ENCODE measurements around the gene GHSR. TPM values are rescaled to one million over a fixed set of nuclear protein-coding genes. Genes with fewer than 3 reads are reported as not detected.

The GHSR gene
- total RNA-seq, 1 donor from 2014 or later: not detected

GRCh38 chr3:172444821-172445220 is 3.4 kb downstream of the GHSR start:
- DNase-seq (no peak), ATAC-seq (ENCODE audit: poor library complexity) (no peak)
- intact Hi-C loops (cut with DNase I): no loop called here

GRCh38 chr3:172442606-172443005 is 5.7 kb downstream of the GHSR start:
- ATAC-seq (ENCODE audit: poor library complexity): no peak
- intact Hi-C loops (cut with DNase I): no loop called here
- no peak for DNase-seq

- DNase-seq (no peak), ATAC-seq (ENCODE audit: poor library complexity) (no peak)
- intact Hi-C loops (cut with DNase I): no loop called here
These were observed 6.7 kb downstream of the GHSR start for GRCh38 chr3:172441581-172441980.

GRCh38 chr3:172438186-172438585 is 10.1 kb downstream of the GHSR start:
- no peak for DNase-seq
- ATAC-seq (ENCODE audit: poor library complexity): no peak
- intact Hi-C loops (cut with DNase I): no loop called here

- ATAC-seq (ENCODE audit: poor library complexity) (no peak), DNase-seq (no peak)
- intact Hi-C loops (cut with DNase I): no loop called here
These were observed 10.5 kb downstream of the GHSR start for GRCh38 chr3:172437713-172438112.

GRCh38 chr3:172415323-172415722 is 32.9 kb downstream of the GHSR start:
- DNase-seq (no peak), ATAC-seq (ENCODE audit: poor library complexity) (no peak)
- intact Hi-C loops (cut with DNase I): no loop called here

- ATAC-seq (ENCODE audit: poor library complexity): no peak
- DNase-seq: no peak
- intact Hi-C loops (cut with DNase I): loop anchor here (5.0 kb wide), 1 partner anchor 51 kb away; no protein-coding TSS in a partner anchor
These were observed 36.7 kb downstream of the GHSR start for GRCh38 chr3:172411478-172411947.

- intact Hi-C loops (cut with DNase I): loop anchor here (5.0 kb wide), 1 partner anchor 51 kb away; no protein-coding TSS in a partner anchor
- DNase-seq (no peak), ATAC-seq (ENCODE audit: poor library complexity) (no peak)
These were observed 37.4 kb downstream of the GHSR start for GRCh38 chr3:172410702-172411477.

GRCh38 chr3:172407872-172408271 is 40.4 kb downstream of the GHSR start:
- intact Hi-C loops (cut with DNase I): no loop called here
- no peak for ATAC-seq (ENCODE audit: poor library complexity)
- DNase-seq: no peak

GRCh38 chr3:172405914-172406313 is 42.3 kb downstream of the GHSR start:
- intact Hi-C loops (cut with DNase I): no loop called here
- no peak for DNase-seq
- no peak for ATAC-seq (ENCODE audit: poor library complexity)

GRCh38 chr3:172404237-172404962 is 43.9 kb downstream of the GHSR start:
- intact Hi-C loops (cut with DNase I): no loop called here
- no peak for ATAC-seq (ENCODE audit: poor library complexity)
- DNase-seq: no peak

- no peak for ATAC-seq (ENCODE audit: poor library complexity)
- DNase-seq: no peak
- intact Hi-C loops (cut with DNase I): no loop called here
These were observed 45.2 kb downstream of the GHSR start for GRCh38 chr3:172402892-172403643.

GRCh38 chr3:172402090-172402489 is 46.2 kb downstream of the GHSR start:
- no peak for DNase-seq
- intact Hi-C loops (cut with DNase I): no loop called here
- no peak for ATAC-seq (ENCODE audit: poor library complexity)

- intact Hi-C loops (cut with DNase I): no loop called here
- no peak for DNase-seq
- ATAC-seq (ENCODE audit: poor library complexity): no peak
These were observed 49.8 kb downstream of the GHSR start for GRCh38 chr3:172398484-172398883.

GRCh38 chr3:172397716-172398405 is 50.4 kb downstream of the GHSR start:
- ATAC-seq (ENCODE audit: poor library complexity) (no peak), DNase-seq (no peak)
- intact Hi-C loops (cut with DNase I): no loop called here

GRCh38 chr3:172396400-172396799 is 51.9 kb downstream of the GHSR start:
- ATAC-seq (ENCODE audit: poor library complexity) (no peak), DNase-seq (no peak)
- intact Hi-C loops (cut with DNase I): no loop called here

- no peak for ATAC-seq (ENCODE audit: poor library complexity)
- intact Hi-C loops (cut with DNase I): no loop called here
These were observed 53.6 kb downstream of the GHSR start for GRCh38 chr3:172394692-172395091.

More at GRCh38 chr3:172394692-172395091, 53.6 kb downstream of the GHSR start:
- no peak for DNase-seq

Measured in Right ventricle myocardium superior (tissue), 1 donor.